ENCODE results near the gene LRRFIP1. TPM values are rescaled to one million over a fixed set of nuclear protein-coding genes. Genes with fewer than 3 reads are reported as not detected.

LRRFIP1 gene
- total RNA-seq, 1 donor from 2014 or later: 37.1 TPM

GRCh38 chr2:237823544-237823943, 196.2 kb downstream of the LRRFIP1 start:
- H3K36me3 Mint-ChIP-seq (ENCODE audit: low read depth): no peaks in the 10 kb centered on the region
- TF ChIP-seq CTCF (conservative IDR thresholded peaks at IDR 0.05): no peak
- H3K9me3 Mint-ChIP-seq: no peaks in the 10 kb centered on the region
- H3K4me3 Mint-ChIP-seq: no peak overlapping the region
- no peak for DNase-seq (ENCODE audit: low read depth, low spot score)
- H3K27me3 Mint-ChIP-seq (ENCODE audit: low read depth): peaks cover 6% of the 10 kb centered on the region
- peaks cover 5% of the 10 kb centered on the region for H3K4me1 Mint-ChIP-seq
- no peak overlapping the region for H3K27ac Mint-ChIP-seq (ENCODE audit: unreplicated experiment)

- H3K4me3 Mint-ChIP-seq: no peak overlapping the region
- no peak for TF ChIP-seq CTCF (conservative IDR thresholded peaks at IDR 0.05)
- DNase-seq (ENCODE audit: low read depth, low spot score): no peak
- no peaks in the 10 kb centered on the region for H3K36me3 Mint-ChIP-seq (ENCODE audit: low read depth)
- peaks cover 5% of the 10 kb centered on the region for H3K27me3 Mint-ChIP-seq (ENCODE audit: low read depth)
- H3K9me3 Mint-ChIP-seq: no peaks in the 10 kb centered on the region
- peaks cover 5% of the 10 kb centered on the region for H3K4me1 Mint-ChIP-seq
- no peak overlapping the region for H3K27ac Mint-ChIP-seq (ENCODE audit: unreplicated experiment)
Observed at GRCh38 chr2:237824085-237824484, 196.7 kb downstream of the LRRFIP1 start.

GRCh38 chr2:237827421-237827987, 200.1 kb downstream of the LRRFIP1 start:
- Mint-ChIP-seq H3K4me1 (peaks cover 5% of the 10 kb centered on the region), H3K9me3 (no peaks in the 10 kb centered on the region), H3K4me3 (no peak overlapping the region), H3K27ac (ENCODE audit: unreplicated experiment) (no peak overlapping the region), H3K27me3 (ENCODE audit: low read depth) (peaks cover 2% of the 10 kb centered on the region), H3K36me3 (ENCODE audit: low read depth) (no peaks in the 10 kb centered on the region)
- no peak for DNase-seq (ENCODE audit: low read depth, low spot score)
- no peak for TF ChIP-seq CTCF (conservative IDR thresholded peaks at IDR 0.05)

Other genes starting within 250 kb of the LRRFIP1 start
- gene COL6A3, start 213.4 kb upstream of the LRRFIP1 start, total RNA-seq: 4.5 and 4.9 TPM in 2 replicates
- not detected in 2 replicates for gene MLPH, start 140.3 kb upstream of the LRRFIP1 start, total RNA-seq
- not detected in 2 replicates for gene PRLH, start 61.0 kb upstream of the LRRFIP1 start, total RNA-seq
- not detected in 2 replicates for gene RAB17, start 36.9 kb upstream of the LRRFIP1 start, total RNA-seq
- gene RBM44, start 171.2 kb downstream of the LRRFIP1 start, total RNA-seq: 0.42 and 0.50 TPM in 2 replicates
- 0.58 and 0.91 TPM in 2 replicates for gene RAMP1, start 232.0 kb downstream of the LRRFIP1 start, total RNA-seq

Data from neural crest cell (in vitro differentiated cells).